ENCODE results near the gene SH3YL1.

DNA sequence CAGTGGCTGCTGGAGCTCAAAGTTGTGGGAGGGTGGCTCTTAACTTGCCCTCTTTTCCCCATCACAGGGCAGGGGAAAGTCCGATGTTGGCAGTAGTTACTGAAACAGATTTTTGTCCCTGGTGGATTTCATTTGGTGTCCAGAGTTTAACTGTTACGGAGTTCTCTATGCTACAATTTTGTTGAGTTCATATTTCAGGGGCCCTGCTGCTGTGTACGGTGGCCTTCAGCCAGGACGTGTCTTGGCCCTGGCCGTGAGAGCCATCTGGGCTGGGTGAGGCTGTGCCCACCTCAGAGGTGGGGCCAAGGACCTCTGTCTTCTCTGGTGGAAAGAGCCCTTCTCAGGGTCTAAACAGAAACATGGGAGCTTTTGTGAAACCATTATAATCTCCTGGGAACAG is 67.4 kb downstream of the SH3YL1 start:
- TF ChIP-seq SP1 (IDR thresholded peaks at IDR 0.05) = no peak
- no peak for TF ChIP-seq FOXM1 (IDR thresholded peaks at IDR 0.05; ENCODE audit: borderline replicate concordance)
- TF ChIP-seq SUZ12 (IDR thresholded peaks at IDR 0.05) = no peak
- TF ChIP-seq LEF1 (IDR thresholded peaks at IDR 0.05; ENCODE audit: borderline replicate concordance) = no peak
- TF ChIP-seq ELF4 (IDR thresholded peaks at IDR 0.05) = no peak
- no peak for TF ChIP-seq NFRKB (IDR thresholded peaks at IDR 0.05)
- TF ChIP-seq FOXK2 (IDR thresholded peaks at IDR 0.05) = no peak
- TF ChIP-seq HDGF (IDR thresholded peaks at IDR 0.05; ENCODE audit: borderline replicate concordance) = no peak
- TF ChIP-seq L3MBTL2 (conservative IDR thresholded peaks at IDR 0.05) = no peak
- TF ChIP-seq FOXA1 (IDR thresholded peaks at IDR 0.05) = no peak
- TF ChIP-seq ZNF384 (IDR thresholded peaks at IDR 0.05) = no peak
- no peak for TF ChIP-seq BHLHE40 (IDR thresholded peaks at IDR 0.05; ENCODE audit: borderline replicate concordance)
- no peak for TF ChIP-seq TARDBP (IDR thresholded peaks at IDR 0.05)
- TF ChIP-seq, protein P1, sequence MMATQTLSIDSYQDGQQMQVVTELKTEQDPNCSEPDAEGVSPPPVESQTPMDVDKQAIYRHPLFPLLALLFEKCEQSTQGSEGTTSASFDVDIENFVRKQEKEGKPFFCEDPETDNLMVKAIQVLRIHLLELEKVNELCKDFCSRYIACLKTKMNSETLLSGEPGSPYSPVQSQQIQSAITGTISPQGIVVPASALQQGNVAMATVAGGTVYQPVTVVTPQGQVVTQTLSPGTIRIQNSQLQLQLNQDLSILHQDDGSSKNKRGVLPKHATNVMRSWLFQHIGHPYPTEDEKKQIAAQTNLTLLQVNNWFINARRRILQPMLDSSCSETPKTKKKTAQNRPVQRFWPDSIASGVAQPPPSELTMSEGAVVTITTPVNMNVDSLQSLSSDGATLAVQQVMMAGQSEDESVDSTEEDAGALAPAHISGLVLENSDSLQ (IDR thresholded peaks at IDR 0.05) = no peak
